DND-41 (cell line): ENCODE results near the gene PLEKHG3.

ENCODE experiments used
- ATAC-seq: fragments of 200-7000 bp; cut with Tn5 transposase; 3 replicates; pipeline ENCODE4 v1.9.1; 2021; ENCODE audit warnings: low read depth; ENCODE audit not compliant: insufficient read depth
- DNase-seq: peaks from one replicate; pipeline ENCODE4 v3.0.0-alpha.2; 2020
- H2AFZ ChIP-seq: 2 replicates; pipeline ENCODE4 v1.6.0; 2012; ENCODE audit warnings: low read depth, low read length
- H3K27ac ChIP-seq: 2 replicates; pipeline ENCODE4 v1.5.1; 2012; ENCODE audit warnings: low read length, inconsistent platforms
- H3K27me3 ChIP-seq: fragments of 200-600 bp; sonication (generic); 2 replicates; pipeline ENCODE4 v1.6.0; 2012; ENCODE audit warnings: low read length, mild to moderate bottlenecking, inconsistent platforms; ENCODE audit not compliant: insufficient read depth, poor library complexity
- H3K36me3 ChIP-seq: 2 replicates; pipeline ENCODE4 v1.5.1; 2012; ENCODE audit warnings: low read length, inconsistent platforms; ENCODE audit not compliant: insufficient read depth
- H3K4me1 ChIP-seq: 2 replicates; pipeline ENCODE4 v1.5.1; 2012; ENCODE audit warnings: mild to moderate bottlenecking, low read length; ENCODE audit not compliant: insufficient read depth
- H3K4me2 ChIP-seq: 2 replicates; pipeline ENCODE4 v1.6.0; 2012; ENCODE audit warnings: mild to moderate bottlenecking, moderate library complexity, low read length, inconsistent platforms; ENCODE audit not compliant: insufficient read depth
- H3K4me3 ChIP-seq, 2 experiments: fragments of 200-600 bp in 1 of 2; shearing (Covaris generic) in 1 of 2; 2 replicates each; pipeline ENCODE4 v1.5.1; 2012 to 2016; ENCODE audit warnings: inconsistent platforms in 2 of 2, low read length in 2 of 2, mild to moderate bottlenecking in 2 of 2, low read depth in 1 of 2, moderate library complexity in 1 of 2
- H3K79me2 ChIP-seq: 2 replicates; pipeline ENCODE4 v1.6.0; 2012; ENCODE audit warnings: low read length, inconsistent platforms; ENCODE audit not compliant: insufficient read depth
- H3K9ac ChIP-seq: 2 replicates; pipeline ENCODE4 v1.6.0; 2012; ENCODE audit warnings: low read depth, mild to moderate bottlenecking, inconsistent platforms, low read length, moderate library complexity
- H3K9me3 ChIP-seq: 2 replicates; pipeline ENCODE4 v1.5.1; 2012; ENCODE audit warnings: low read length, moderate library complexity, mild to moderate bottlenecking, inconsistent platforms; ENCODE audit not compliant: insufficient read depth, severe bottlenecking
- H4K20me1 ChIP-seq: 2 replicates; pipeline ENCODE4 v1.6.0; 2012; ENCODE audit warnings: low read length; ENCODE audit not compliant: insufficient read depth
- EZH2 ChIP-seq: IDR thresholded peaks from 3 replicates; pipeline ENCODE4 v1.6.1; 2012; ENCODE audit warnings: borderline replicate concordance, low read depth, mild to moderate bottlenecking, moderate library complexity, low read length, inconsistent platforms; ENCODE audit not compliant: severe bottlenecking
- TF ChIP-seq, protein P1 (sequence below): IDR thresholded peaks from 2 replicates; pipeline ENCODE4 v1.5.1; 2012; ENCODE audit warnings: borderline replicate concordance, low read length, moderate library complexity, mild to moderate bottlenecking; ENCODE audit not compliant: poor library complexity, severe bottlenecking; ENCODE audit errors: extremely low read depth

The PLEKHG3 gene

DNA sequence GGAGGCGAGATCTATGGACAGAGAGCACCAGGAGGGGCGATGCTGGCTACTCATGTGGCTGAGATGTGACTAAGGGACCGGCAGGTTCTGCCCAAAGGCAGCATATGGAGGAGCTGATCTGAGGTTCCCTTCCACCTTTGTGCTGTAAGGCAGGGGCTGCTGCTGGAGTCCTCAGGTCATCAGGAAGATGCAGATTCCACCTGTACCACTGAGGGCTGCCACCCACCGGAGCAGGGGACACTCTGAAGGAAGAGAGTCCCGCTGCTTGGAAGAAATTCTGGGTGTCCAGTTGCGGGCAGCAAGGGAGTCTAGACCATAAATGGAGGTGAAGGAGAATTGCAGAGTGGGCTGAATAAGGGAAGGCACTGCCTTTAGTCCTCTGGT is 55.3 kb downstream of the PLEKHG3 start:
- Histone ChIP-seq H3K27ac (no peak overlapping the region), H3K4me1 (0 out of 2 replicates have a peak, but pooled peaks cover 1% of the 10 kb centered on the region)

DNA sequence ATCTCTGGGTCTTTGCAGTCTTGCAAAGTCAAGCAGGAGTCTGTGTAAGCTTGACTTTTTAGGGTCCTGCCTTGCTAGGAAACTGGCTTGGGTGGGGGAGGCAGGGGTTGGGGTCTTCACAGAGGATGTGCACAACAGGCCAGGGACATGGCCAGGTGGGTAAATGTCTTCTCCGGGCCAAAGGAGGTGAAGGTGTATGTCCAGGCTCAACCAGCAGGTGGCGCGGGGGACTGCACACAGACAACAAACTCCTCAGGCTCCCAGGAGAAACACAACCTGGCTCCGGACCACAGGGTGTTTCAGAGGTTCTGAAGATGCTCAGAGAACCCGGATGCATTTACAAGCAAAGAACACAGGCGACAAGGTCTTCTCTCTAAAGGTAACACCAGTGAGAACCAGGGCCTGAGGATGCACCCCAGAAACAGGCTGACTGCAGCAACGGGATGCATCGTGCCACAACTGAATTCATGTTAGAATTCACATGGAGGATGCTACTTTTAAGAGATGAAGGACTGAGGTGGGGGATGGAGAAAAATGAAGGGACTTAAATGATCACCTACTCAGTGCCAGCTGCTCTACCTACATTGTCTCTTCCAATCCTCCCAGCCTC is 56.0 kb downstream of the PLEKHG3 start:
- no peak overlapping the region for H3K4me2 ChIP-seq
- no peak overlapping the region for H3K9ac ChIP-seq
- H3K27me3 ChIP-seq, result peaks cover 13% of the 10 kb centered on the region
- TF ChIP-seq, protein P1, sequence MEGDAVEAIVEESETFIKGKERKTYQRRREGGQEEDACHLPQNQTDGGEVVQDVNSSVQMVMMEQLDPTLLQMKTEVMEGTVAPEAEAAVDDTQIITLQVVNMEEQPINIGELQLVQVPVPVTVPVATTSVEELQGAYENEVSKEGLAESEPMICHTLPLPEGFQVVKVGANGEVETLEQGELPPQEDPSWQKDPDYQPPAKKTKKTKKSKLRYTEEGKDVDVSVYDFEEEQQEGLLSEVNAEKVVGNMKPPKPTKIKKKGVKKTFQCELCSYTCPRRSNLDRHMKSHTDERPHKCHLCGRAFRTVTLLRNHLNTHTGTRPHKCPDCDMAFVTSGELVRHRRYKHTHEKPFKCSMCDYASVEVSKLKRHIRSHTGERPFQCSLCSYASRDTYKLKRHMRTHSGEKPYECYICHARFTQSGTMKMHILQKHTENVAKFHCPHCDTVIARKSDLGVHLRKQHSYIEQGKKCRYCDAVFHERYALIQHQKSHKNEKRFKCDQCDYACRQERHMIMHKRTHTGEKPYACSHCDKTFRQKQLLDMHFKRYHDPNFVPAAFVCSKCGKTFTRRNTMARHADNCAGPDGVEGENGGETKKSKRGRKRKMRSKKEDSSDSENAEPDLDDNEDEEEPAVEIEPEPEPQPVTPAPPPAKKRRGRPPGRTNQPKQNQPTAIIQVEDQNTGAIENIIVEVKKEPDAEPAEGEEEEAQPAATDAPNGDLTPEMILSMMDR, result peak; percentile 81
- no peak for TF ChIP-seq EZH2
- H4K20me1 ChIP-seq, result 0 out of 2 replicates have a peak, but pooled peaks cover 4% of the 10 kb centered on the region
- H3K4me3 ChIP-seq, result no peak overlapping the region
- peak; percentile 65 for DNase-seq
- H3K36me3 ChIP-seq, result no peaks in the 10 kb centered on the region
- peak; percentile 58; the same call in 2 of the 3 replicates for ATAC-seq
- H3K79me2 ChIP-seq, result no peaks in the 10 kb centered on the region
- no peak overlapping the region for H2AFZ ChIP-seq
- H3K9me3 ChIP-seq, result no peaks in the 10 kb centered on the region
- 0 out of 2 replicates have a peak, but pooled peaks cover 3% of the 10 kb centered on the region for H3K4me1 ChIP-seq
- no peak overlapping the region for H3K27ac ChIP-seq

More for the DNA sequence above, 55.3 kb downstream of the PLEKHG3 start:
- Histone ChIP-seq H3K9ac (no peak overlapping the region), H3K27me3 (peaks cover 18% of the 10 kb centered on the region), H3K4me2 (no peak overlapping the region), H3K79me2 (no peaks in the 10 kb centered on the region), H3K36me3 (no peaks in the 10 kb centered on the region), H3K9me3 (no peaks in the 10 kb centered on the region), H2AFZ (no peak overlapping the region), H3K4me3 (no peak overlapping the region), H4K20me1 (0 out of 2 replicates have a peak, but pooled peaks cover 4% of the 10 kb centered on the region)
- no peak for DNase-seq
- no peak for ATAC-seq
- no peak for TF ChIP-seq EZH2
- TF ChIP-seq, protein P1, result no peak

DNA sequence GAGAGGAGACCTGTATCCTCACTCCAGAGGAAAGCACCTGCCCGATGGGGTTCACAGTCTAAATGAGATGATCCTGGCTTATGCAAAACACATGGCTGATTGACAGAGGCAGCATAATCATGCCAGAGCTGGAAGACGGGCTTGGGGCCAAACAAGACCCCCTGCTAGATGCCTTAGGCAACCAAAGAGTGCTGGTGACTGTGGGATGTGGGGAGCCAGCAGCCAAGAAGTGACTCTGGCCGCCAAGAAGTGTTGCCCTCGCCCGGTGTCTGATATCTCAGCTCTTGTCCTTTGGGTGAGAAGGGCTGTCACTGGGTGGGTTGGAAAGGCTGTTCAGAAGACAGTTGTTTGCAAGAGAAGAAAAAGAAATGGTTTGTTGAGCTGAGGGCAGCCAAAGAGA is 56.7 kb downstream of the PLEKHG3 start:
- 0 out of 2 replicates have a peak, but pooled peaks cover 3% of the 10 kb centered on the region for H3K4me1 ChIP-seq
- no peak overlapping the region for H3K4me2 ChIP-seq
- TF ChIP-seq EZH2, result no peak
- TF ChIP-seq, protein P1, result no peak
- no peak for DNase-seq
- no peak for ATAC-seq
- H3K9me3 ChIP-seq, result no peaks in the 10 kb centered on the region
- H3K36me3 ChIP-seq, result no peaks in the 10 kb centered on the region
- H4K20me1 ChIP-seq, result peaks cover 4% of the 10 kb centered on the region; the same call in 1 of the 2 replicates
- no peak overlapping the region for H2AFZ ChIP-seq
- H3K79me2 ChIP-seq, result no peaks in the 10 kb centered on the region
- no peak overlapping the region for H3K9ac ChIP-seq
- H3K4me3 ChIP-seq, result no peak overlapping the region
- no peak overlapping the region for H3K27ac ChIP-seq
- peaks cover 8% of the 10 kb centered on the region for H3K27me3 ChIP-seq
